Kidney capillary endothelial cell (primary cell): ENCODE data around the gene HEATR1.
"Not testable (repeated sequence)": the region's sequence is repeated elsewhere in the genome, so short reads cannot be mapped to it uniquely, and the experiment has no call there.

Experiments
- DNase-seq: peaks from one replicate; pipeline ENCODE4 v3.0.0-alpha.2; 2018; ENCODE audit warnings: low spot score

HEATR1 gene

DNA sequence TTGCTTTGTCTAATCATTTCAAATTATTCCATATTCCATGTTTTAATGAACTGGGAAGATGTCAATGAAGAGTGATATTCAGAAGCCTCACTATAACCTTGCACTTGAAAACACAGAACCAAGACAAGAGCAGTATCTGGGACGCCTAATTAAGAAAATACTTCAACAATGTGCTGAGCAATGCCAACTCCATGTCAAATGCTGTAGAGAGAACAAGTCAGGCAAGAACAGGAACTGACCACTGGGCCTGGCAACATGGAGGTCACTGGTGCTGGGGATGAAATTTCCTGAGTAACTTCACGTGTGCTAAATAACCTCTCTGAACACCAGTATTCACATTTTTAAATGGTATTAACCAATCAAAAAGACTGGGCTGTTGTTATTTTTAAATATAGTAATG lies 22.8 kb downstream of the HEATR1 start:
- no peak for DNase-seq

DNA sequence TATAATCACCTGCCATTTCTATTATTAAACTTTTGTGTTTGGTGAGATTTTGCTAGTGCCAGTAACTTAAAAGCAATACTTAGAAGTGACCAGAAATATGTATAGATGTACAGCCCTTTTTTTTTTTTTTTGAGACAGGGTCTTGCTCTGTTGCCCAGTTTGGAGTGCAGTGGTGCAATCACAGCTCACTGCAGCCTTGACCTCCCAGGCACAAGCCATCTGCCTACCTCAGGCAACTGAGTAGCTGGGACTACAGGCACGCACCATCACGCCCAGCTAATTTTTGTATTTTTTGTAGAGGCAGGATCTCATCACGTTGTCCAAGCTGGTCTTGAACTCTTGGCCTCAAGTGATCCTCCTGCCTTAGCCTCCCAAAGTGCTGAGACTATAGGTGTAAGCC lies 23.9 kb downstream of the HEATR1 start:
- not testable (repeated sequence) for DNase-seq

DNA sequence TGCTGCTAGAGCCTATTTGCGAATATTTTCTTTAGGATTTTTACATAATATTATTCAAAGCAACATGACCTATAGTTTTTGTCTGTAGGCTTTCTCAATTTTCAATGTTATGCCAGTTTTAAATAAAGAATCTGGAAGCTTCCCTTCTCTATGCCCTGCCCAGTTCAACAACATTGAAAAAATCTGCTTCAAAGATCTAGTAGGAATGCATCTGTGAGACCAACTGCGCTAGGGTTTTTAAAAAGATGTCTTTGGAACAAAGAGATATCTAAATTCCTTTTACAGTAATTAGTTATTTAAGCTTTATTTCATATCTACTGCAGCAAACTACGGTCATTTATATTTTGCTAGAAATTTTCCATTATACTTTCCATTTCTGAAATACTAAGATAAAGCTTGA lies 25.7 kb downstream of the HEATR1 start:
- DNase-seq, result no peak

DNA sequence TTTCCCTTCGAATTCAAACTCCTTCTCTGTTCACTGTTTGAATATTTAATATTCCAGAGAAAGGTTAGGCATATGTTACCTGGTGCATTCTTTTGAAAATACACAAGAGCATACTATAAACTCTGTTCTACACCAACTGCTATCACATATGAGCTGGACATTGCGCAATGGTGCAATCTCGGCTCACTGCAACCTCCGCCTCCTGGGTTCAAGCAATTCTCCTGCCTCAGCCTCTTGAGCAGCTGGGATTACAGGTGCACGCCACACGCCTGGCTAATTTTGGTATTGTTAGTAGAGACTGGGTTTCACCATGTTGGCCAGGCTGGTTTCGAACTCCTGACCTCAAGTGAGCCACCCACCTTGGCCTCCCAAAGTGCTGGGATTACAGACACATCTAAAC lies 27.3 kb downstream of the HEATR1 start:
- DNase-seq, result not testable (repeated sequence)

DNA sequence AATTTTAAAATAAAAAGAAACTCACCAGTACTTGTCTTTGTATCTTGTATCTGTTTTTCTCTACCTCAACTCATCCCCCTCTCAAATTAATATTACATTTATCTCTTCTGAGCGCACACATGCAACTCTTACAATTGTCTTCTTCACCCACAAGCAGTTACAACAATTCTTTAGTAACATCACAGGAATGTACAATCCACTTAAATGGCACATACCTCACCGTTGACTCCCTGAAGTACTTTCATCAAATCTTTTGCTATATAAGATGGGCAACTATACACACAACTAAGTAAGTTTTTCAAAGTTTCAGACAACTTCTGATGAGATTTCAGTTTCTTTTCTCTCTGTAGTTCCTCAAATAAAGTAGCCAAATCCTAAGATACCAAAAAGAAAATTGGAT lies 28.3 kb downstream of the HEATR1 start:
- no peak for DNase-seq

DNA sequence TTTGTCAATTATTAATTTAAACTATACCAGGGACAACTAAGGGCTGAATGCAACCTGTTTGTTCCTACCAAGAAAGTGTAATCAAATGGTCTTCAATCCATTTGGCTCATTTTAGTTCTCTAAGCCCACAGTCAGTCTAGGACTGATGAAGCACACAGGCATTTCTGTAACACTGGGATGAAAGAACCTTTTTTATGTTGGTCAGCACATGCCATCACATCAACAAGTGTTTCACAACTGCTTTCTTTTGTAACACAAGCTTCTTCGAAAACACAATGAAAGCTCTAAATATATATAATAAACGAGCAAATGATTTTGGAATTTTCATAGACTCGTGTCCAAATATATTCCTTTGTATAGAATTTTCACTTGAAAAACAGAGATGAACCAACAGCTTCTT lies 28.8 kb downstream of the HEATR1 start:
- no peak for DNase-seq

DNA sequence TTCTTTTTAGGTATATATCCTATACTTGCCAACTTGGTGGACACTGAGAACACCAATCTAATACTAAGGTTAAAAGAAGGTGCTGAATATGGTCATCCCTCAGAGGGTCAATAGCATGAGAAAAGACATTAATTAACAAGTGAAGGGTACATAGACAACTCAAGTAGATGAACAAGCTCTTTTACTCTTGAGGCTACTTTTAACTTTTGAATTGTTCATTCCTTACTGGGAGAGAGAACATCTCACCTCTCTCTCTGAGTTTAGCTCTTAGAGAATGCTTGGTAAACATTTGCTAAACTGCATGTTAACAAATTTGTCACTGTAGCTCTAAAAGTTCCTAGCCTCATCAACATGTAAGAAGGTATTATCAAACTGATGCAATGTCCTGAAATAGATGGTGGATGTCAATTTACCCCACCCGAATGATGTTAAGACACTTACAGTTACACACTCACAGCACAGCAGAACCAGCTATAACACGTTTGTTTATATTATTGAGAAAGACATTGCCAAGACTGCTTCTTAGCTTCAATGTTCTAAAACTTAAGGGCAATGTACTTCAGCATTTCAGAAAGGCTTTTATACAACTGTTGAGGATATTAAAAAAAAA lies 35.9 kb downstream of the HEATR1 start:
- DNase-seq, result no peak

DNA sequence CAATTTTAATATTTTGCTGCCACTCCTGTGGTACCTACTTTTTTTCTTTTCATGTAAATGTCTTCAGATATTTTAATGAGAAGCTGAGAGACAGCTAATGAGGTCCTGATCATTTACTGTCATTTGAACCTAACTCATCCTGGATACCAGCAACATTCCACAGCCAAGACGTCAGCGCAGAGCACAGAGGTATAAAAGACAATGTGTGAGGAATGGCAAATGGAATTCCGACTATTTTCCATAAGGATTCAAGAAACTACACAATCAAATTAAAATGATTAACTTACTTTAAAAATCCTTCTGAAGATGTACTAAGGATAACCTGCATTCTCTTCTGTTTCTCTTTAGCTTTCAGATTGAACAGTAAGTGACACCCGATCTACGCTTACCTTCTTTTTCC lies 38.8 kb downstream of the HEATR1 start:
- DNase-seq, result no peak

DNA sequence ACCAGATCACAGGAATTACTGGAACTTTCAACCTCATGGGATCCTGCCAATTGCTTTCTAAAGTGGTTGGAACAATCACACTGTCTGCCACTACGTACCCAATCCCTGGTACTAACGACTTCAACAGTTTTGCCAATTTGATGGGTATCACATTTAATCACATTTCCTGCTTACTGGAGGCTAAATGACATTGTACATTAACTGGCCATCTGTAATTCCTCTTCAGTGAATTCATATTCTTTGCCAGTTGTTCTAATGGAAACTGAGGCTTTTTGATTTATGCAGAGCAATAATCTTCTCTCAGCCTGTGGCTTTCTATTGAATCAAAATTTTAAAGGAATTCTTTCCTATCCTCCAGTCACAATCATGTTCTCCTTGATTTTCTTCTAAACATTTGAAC lies 42.3 kb downstream of the HEATR1 start:
- no peak for DNase-seq

DNA sequence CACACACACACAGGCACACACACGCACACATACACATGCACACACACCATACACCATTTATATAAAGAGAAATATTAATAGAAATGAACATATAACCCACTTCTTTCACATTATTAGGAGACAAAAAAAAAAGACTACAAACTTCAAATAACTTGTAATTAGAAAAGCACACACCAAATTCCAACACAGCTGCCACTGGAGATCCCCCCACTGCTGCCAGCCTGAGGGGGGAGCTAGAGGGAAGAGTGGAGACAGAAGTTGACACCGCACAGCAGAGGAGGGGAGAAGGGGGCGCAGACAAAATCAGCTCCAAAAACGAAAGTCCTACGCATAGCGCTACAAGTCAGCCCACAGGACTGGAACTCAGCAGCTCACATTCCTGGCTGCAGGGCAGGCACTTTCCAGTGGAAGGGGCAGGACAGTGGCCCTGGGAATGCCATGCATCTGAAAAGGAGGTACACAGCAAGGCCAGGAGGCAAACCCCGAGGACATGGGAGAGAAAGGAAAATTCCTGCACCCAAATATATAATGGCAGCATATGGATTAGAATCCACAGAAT lies 44.0 kb downstream of the HEATR1 start:
- no peak for DNase-seq

DNA sequence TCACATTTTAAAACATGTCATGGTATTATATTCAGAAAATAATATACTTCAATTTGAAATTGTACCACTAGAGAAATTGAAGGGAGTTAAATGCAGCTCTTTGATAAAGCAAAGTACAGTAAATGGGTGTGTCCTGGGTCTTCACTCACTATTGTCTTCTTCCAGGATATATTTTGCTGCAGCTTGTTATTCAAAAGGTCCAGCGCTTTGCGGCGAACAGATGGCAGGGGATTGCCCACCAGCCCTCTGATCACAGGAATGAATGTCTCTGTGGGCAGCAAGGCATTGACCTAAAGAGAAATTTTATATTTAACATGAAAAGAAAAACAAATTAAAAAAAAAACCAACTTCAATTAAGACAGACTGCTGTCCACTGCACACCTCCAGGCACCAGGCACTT lies 45.5 kb downstream of the HEATR1 start:
- no peak for DNase-seq

DNA sequence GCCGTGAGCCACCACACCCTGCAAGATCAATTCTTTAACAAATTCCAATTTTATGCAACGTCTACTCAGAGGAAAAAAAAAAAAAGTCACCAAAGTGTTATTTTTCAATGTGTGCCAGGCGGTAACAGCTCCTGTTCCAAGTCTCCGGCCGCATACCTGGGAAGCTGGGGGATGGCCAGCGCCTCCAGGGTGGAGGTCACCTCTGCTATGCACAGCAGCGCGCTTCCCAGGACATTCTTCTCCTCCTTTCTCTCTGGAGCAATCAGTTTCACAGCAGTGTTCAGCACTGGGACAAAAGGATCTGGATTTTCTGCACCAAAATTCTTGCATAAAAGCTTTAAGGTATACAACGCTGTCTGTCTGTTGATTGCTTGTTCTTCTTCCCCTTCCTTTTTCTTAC lies 46.2 kb downstream of the HEATR1 start:
- DNase-seq, result no peak

DNA sequence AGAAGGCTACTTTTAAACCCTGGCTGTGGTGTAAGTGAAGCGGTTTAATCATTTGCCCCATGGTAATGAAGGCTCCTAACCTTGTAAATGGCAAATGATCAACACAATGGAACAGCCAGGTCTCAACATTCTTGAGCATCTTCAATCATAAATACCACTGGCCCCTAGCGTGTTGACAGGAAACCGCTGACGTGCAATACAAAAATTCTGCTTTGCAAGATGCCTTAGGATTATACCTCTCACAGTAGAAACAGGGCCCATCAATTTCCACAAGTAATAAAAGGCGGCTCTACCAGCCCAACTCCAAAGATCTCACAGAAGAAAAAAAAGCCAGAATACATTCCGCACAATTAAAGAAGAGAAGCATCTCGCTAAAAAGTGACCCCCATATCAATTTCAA lies 47.7 kb downstream of the HEATR1 start:
- DNase-seq, result no peak

DNA sequence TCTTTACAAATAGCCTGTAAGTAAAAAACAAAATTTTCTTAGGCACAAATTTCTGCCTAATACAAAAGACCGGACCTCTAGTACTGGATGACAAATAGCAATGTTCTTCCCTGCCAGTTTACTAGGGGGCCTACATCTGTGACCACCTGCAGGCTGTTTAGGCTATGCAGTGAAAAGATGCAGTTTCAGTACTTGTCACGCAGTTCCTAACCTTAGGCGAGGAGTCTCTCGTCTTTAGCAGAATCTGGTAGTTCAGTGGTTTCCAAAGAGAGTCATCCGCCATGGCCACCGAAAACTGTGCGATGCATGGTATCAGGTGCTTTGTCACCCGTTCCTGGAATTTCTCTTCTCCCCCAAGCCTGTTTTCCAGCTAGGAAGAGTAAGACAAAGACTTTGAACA lies 50.9 kb downstream of the HEATR1 start:
- no peak for DNase-seq

DNA sequence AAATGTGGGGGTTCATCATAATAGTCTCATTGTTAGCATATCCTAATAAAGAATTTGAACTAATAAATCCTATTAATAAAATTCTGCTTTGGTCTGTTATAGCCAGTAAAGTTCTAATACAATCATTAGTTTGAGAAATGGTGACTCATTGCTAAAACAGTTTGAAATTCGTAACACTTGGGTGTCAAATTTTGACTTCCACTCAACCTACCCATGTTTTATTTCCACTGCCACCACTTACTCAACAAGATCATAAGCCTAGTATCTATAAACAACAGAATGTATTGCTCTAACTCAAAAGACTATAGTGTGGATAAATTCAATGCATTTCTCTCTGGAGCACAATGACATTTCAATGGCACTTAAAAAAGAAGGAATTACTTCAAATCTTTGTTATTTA lies 51.4 kb downstream of the HEATR1 start:
- no peak for DNase-seq

DNA sequence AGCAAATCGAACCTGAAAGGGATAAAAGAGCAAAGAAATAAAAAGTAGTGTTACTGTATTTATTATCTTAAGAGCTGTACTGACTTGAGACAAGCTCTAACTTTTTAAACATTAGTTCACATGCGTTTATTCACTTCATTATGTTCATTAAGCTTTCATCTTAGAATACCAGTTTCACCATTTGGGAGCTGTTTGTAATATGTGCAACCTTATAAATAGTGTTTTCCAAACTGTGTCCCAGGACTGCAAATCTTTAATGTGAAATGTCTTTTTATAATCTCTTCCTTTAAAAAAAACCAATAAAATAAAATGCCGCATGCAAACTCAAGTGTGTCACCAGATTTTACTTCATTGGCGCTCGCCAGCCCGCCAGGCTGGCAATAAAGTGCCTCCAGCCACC lies 52.2 kb downstream of the HEATR1 start:
- no peak for DNase-seq

DNA sequence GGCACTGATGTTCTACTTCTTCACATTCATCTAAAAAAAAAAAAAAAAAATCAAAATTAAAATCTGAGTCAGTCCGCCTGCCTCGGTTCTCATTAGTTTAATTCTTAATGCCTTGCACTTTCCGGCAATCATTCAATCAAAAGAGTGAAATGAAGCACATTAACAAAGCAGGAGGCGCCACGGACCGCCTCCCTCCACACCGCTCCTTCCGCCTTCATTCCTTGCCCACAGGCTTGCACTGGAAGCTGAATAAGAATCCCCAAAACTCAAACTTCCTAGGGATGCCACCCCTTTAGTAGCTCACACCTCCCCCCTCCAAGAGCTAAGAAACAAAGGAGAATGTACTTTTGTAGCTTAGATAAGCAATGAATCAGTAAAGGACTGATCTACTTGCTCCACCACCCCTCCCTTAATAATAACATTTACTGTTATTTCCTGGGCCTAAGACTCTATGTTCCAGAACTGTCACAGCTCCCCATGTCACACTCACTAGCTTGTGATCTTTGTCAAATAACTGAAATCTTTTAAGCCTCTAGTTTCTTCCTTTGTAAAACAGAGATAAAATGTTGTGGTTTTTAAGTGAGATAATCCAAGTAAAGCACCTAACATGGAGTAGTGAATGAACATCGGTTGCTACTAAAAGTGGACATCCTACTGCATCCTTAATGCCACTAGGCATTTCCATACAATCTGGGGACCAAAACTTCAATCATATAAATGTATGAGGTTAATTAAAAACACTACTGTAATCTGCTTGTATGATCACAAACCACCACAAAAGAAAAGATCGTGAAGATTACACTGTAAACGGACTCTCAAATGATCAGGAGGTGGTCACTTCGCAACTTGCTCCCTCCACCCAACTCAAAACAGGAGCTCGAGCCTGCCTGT lies 53.1 kb downstream of the HEATR1 start:
- DNase-seq, result no peak

DNA sequence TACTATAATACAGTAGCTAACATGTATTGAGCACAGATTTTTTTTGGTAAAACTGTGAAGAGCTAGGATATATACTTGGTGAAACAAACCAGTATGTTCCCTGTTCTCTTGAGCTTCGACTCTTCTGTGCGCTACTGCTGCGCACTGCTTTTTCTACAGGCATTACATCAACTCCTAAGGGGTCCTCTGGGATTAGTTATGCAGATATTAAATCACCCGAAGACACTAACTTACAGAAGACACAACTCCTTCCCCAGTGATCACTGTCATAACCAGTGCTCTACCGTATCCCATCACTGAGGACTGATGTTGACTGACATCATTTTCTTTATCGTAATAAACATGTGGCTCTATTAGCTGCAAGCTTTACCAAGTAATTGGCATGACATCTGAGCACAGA lies 55.9 kb downstream of the HEATR1 start:
- DNase-seq, result no peak

DNA sequence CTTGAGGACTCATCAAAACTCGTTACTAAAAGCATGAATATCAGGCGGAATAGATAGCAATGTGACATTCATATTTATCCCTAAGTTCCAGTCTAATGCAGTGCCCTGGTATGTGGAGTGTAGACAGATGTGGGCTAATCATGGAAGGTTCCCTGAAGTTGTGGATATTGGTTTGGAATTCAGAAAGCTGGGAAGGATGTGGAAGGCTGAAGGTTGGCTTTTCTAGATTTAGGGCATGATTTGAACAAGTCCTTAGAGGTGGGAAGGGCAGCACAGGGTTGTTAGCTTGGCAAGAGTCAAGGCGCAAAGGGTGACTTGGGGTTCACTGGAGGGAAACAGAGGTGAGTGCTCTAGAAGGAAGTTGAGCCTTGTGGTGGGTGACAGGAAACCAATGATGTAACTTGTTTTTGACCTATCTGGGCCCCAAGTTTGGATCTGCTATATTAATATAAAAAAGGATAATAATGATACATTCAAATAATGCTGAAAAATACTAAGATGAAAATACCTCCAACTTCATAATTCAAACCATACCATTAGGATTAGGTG lies 58.6 kb downstream of the HEATR1 start:
- no peak for DNase-seq

DNA sequence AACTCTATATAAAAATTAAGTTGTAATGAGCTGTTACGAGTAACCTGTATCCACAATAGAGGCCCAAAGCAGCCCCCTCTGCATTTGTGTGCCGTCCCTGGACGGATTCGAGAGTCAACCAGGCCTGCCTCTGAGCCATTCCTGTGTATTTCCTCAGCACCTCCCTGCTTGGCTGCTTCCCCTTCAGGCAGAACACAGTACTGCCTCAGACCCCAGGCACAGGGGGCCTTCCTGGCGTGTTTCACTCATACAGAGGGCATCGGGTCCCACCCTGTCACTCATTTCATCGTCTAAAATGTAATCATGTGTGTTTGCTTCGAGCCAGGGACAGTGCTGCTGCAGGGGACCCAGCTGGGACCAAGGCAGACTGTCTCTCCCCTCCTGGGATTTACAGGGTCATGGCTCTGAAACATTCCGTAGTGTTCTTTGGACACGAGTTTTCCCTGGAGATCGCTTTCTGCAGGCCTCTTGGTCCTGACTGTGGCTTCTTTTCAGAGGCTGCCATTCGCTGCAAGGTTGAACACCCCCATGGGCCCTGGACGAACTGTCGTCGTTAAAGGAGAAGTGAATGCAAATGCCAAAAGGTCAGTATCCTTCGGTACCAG lies 61.1 kb downstream of the HEATR1 start:
- DNase-seq, result no peak

DNA sequence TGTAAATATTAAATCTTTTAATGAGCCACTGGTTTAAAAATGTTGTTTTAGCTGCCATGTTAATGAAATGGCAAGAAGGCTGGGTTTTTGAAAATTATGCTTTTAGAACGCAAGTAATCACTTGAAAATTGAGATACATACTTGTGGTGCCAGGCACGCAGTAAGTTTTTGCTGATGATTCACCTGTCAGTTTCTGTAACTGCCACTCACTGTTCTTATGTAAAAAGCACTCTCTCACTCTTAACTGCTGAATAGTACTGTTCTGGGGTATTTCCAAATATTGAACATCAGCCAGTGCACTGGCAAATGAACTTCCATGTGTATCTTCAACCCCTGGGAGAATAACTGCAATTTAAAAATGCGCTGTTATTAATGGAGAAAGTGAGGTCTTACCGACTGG lies 62.6 kb downstream of the HEATR1 start:
- no peak for DNase-seq

DNA sequence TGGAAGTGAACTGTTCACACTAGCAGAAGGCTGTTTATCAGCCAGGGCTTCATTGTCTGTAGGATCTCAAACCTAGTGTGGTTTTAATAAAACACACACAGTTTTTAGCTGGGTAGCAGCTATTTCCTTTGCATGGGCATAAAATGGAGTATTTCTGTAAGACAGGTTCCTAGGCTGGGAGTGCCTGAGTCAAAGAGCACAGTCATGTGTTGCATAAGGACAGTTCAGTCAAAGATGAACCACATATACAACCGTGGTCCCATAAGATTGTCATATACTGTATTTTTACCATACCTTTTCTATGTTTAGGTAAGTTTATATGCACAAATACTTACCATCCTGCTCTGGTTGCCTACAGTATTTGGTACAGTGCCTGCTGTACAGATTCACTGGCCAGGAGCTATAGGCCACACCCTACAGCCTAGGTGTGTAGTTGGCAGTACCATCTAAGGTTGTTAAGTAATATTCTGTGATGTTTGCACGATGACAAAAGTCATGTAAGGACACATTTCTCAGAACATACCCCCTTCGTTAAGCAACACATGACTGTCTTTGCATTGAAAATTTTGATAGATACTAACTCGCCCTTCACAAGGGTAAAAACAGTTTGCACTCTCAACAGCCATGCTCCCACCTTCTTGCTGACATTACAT lies 63.4 kb downstream of the HEATR1 start:
- no peak for DNase-seq
